Measurements from ENCODE around the gene LRP6. TPM values are rescaled to one million over a fixed set of nuclear protein-coding genes. Genes with fewer than 3 reads are reported as not detected.

The LRP6 gene
- total and polyA plus RNA-seq, 9 donors = 11.9 to 46.5 (median 40.8) TPM

DNA sequence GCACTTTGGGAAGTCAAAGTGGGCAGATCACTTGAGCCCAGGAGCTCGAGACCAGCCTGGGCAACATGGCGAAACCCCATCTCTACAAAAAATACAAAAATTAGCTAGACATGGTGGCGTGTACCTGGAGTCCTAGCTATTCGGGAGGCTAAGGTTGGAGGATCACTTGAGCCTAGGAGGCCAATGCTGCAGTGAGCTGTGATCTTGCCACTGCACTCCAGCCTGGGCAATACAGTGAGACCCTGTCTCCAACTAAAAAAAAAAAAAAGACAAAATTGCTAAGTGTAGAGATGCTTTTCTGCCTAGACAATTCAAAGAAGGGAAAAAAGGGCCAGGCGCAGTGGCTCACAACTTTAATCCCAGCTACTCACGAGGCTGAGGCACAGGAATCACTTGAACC lies 3.4 kb upstream of the LRP6 start:
- no peak for DNase-seq
- TF ChIP-seq, protein P1, sequence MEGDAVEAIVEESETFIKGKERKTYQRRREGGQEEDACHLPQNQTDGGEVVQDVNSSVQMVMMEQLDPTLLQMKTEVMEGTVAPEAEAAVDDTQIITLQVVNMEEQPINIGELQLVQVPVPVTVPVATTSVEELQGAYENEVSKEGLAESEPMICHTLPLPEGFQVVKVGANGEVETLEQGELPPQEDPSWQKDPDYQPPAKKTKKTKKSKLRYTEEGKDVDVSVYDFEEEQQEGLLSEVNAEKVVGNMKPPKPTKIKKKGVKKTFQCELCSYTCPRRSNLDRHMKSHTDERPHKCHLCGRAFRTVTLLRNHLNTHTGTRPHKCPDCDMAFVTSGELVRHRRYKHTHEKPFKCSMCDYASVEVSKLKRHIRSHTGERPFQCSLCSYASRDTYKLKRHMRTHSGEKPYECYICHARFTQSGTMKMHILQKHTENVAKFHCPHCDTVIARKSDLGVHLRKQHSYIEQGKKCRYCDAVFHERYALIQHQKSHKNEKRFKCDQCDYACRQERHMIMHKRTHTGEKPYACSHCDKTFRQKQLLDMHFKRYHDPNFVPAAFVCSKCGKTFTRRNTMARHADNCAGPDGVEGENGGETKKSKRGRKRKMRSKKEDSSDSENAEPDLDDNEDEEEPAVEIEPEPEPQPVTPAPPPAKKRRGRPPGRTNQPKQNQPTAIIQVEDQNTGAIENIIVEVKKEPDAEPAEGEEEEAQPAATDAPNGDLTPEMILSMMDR (IDR thresholded peaks at IDR 0.05) = no peak
- TF ChIP-seq EP300 (IDR thresholded peaks at IDR 0.05) = no peak
- TF ChIP-seq POLR2A (IDR thresholded peaks at IDR 0.05) = no peak
- Histone ChIP-seq H3K4me3 (no peak overlapping the region), H3K27me3 (no peaks in the 10 kb centered on the region), H3K27ac (no peak overlapping the region), H3K36me3 (no peaks in the 10 kb centered on the region), H3K4me1 (ENCODE audit: insufficient read depth) (peaks cover 5% of the 10 kb centered on the region), H3K9me3 (no peaks in the 10 kb centered on the region)
- WGBS, 3 donors = 89 to 96% (median 94%) methylated on average over 6 of the region's 6 CpGs
- intact Hi-C loops (cut with DNase I) = no loop called here

DNA sequence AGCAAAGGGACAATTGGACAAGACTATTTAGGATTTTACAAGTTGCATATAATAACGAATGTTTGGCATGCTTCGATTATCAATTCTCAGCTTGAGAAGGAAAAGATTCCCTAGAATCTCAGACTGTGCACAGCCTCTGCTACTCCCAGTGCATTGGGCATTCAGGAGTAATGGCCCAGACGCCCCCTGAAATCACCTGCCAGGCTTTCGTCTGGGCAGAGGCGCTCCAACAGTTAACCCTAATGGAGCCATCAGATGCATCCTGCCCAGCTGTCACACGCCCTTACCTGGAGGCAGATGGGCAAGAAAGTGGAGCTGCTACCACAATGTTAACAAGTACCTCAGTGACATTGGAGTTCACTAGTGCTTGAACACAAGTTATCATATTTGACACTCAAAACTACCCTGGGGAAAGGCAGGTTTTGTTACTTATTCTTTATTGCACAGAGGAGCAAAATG lies 927 bp upstream of the LRP6 start:
- WGBS, 3 donors = 19 to 23% (median 21%) methylated on average over 6 of the region's 6 CpGs
- H3K36me3 ChIP-seq = no peaks in the 10 kb centered on the region
- H3K27me3 ChIP-seq = no peaks in the 10 kb centered on the region
- peak overlapping the region in 1 of 2 donors; percentile 100 for H3K27ac ChIP-seq
- H3K4me3 ChIP-seq = peak overlapping the region; percentile 68
- peaks cover 7% of the 10 kb centered on the region for H3K4me1 ChIP-seq (ENCODE audit: insufficient read depth)
- H3K9me3 ChIP-seq = no peaks in the 10 kb centered on the region
- DNase-seq = no peak
- intact Hi-C loops (cut with DNase I) = loop anchor here in 1 of 4 donors (5.0 kb wide), 1 partner anchor 50 kb away; no protein-coding TSS in a partner anchor
- TF ChIP-seq POLR2A (IDR thresholded peaks at IDR 0.05) (no peak), EP300 (IDR thresholded peaks at IDR 0.05) (no peak)
- TF ChIP-seq, protein P1 (IDR thresholded peaks at IDR 0.05) = no peak

DNA sequence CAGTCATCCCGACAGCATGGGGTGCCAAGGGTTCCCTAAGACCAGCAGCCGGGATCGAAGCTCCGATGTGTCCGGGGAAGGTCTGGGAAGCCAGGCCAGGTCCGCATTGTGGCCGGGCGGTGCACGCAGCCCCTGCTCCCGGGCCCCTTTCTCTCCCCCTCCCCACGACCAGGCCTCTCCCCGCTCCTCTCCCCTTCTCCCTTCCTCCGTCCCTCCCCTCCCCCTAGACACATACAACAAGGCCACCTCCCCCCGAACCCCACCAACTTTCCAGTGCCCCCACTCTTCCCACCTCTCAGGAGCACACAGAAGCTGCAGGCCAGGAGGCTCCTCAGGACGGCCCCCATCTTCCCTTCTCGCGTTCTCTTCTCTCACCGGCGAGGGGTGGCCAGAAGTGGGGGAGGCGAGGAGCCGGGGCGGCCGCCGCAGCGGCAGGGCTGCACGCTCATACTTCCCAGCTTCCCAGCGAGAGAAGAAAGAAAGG lies 413 bp downstream of the LRP6 start:
- Histone ChIP-seq H3K27me3 (no peaks in the 10 kb centered on the region), H3K36me3 (no peaks in the 10 kb centered on the region), H3K27ac (peak overlapping the region; percentile 100), H3K9me3 (no peaks in the 10 kb centered on the region), H3K4me3 (peak overlapping the region; percentile 68), H3K4me1 (ENCODE audit: insufficient read depth) (peaks cover 7% of the 10 kb centered on the region)
- peak in 2 of 5 donors; percentile 58 to 62 for DNase-seq
- intact Hi-C loops (cut with DNase I) = loop anchor here in 1 of 4 donors (5.0 kb wide), 1 partner anchor 51 kb away; no protein-coding TSS in a partner anchor
- TF ChIP-seq POLR2A (IDR thresholded peaks at IDR 0.05) (no peak), EP300 (IDR thresholded peaks at IDR 0.05) (no peak)
- TF ChIP-seq, protein P1 (IDR thresholded peaks at IDR 0.05) = no peak
- 1% methylated on average over 26 to 27 of the region's 27 CpGs for WGBS, 3 donors

DNA sequence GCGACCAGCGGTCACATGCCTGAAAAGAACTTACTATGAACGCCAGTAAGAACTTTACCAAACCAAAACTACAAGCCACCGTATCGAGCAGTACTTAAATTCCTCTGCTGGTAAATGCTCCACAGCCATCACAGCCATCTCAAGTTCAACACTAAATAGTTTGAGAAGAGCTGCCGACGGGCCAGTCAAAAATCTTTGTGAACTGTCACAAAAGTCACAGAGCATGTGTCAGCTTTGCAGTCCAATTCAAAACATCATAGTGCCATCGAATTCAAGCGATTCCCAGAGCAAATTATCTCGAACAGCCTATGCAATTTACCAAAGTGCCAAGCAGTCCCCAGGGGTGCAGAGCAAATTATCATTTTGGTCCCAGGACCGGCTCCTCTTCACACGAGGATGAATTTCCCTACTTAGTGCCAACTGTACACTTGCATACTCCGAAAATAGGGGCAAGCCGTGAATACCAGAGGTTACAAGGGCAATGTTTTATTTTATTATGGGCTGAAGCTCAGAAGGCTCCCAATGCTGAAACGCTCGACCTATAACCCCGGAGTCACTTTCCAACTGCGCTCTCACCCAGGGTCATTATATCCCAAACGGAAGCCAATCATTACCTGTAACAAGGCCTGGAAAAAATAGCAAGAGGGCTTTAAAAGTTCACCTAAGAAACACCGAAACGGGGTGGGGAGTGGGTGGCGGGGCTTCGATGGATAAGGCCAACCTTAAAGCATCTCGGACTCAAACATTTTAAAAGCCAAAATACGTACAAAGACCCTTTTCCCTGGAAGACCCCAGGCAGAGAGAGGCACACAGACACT lies 1.1 kb downstream of the LRP6 start:
- no peaks in the 10 kb centered on the region for H3K27me3 ChIP-seq
- no peak for DNase-seq
- no peaks in the 10 kb centered on the region for H3K9me3 ChIP-seq
- no peak for TF ChIP-seq POLR2A (IDR thresholded peaks at IDR 0.05)
- TF ChIP-seq, protein P1 (IDR thresholded peaks at IDR 0.05) = no peak
- TF ChIP-seq EP300 (IDR thresholded peaks at IDR 0.05) = no peak
- peaks cover 7% of the 10 kb centered on the region for H3K4me1 ChIP-seq (ENCODE audit: insufficient read depth)
- H3K36me3 ChIP-seq = no peaks in the 10 kb centered on the region
- WGBS, 3 donors = 0 to 1% (median 1%) methylated on average over 25 of the region's 25 CpGs
- H3K4me3 ChIP-seq = peak overlapping the region; percentile 68
- intact Hi-C loops (cut with DNase I) = loop anchor here in 1 of 4 donors (5.0 kb wide), 1 partner anchor 52 kb away; no protein-coding TSS in a partner anchor
- peak overlapping the region; percentile 100 for H3K27ac ChIP-seq

Data from ovary (tissue), 9 donors.